Measurements from ENCODE around the gene TAF6.

TAF6 gene

DNA sequence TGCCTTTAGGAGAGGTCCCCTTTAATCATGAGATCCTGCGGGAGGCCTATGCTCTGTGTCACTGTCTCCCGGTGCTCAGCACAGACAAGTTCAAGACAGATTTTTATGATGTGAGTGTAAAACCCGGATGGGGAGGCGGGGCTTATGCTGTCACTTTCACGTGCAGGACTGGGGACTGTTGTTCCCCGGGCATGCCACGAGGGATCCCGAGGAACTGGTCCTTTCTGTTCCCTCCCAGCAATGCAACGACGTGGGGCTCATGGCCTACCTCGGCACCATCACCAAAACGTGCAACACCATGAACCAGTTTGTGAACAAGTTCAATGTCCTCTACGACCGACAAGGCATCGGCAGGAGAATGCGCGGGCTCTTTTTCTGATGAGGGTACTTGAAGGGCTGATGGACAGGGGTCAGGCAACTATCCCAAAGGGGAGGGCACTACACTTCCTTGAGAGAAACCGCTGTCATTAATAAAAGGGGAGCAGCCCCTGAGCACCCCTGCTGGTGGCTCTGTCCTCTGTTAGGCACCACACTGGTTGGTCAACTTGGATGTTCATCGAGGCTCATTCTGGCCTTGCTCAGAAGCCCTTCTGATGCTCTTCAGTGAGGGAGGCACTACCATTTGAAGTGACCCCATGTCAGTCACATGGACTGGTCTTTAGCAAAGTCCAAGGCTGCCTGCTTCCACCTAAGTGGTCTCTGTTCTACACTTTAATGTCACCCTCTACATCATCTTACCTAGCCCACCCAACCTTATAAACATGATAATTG, 27.6 kb downstream of the TAF6 start:
- no peak for DNase-seq

GRCh38 chr7:100090527-100091410, 28.4 kb downstream of the TAF6 start:
- DNase-seq = no peak

DNA sequence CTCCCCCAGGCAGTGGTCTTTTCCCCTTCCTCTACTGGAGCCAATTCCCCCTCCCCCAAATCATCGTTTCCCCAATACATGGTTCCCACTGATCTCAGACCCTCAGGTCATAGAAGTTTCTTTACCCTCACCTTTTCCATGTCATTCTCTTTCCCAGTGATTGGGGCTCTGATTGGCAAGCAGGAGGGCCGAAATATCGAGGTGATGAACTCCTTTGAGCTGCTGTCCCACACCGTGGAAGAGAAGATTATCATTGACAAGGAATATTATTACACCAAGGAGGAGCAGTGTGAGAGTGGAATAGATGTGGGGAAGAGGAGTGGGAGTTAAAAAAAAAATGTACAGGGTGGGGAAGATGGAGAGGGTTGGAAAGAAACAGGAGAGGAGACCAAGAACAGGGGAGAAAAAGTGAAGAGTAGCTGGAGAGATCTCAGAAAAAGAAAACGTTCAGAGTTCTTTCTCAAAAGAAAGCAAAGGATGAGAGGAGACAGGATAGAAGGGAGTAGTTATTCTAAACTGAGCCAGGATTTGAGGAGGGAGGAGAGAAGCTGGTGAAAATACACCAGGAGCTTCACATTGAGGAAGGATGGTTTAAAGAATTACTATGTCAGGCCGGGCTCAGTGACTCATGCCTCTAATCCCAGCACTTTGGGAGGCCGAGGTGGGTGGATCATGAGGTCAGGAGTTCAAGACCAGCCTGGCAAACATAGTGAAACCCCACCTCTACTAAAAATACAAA, 29.5 kb downstream of the TAF6 start:
- DNase-seq = no peak

- DNase-seq = peak; percentile 91
Measured at GRCh38 chr7:100088621-100089457, 30.3 kb downstream of the TAF6 start, which contains the start of gene COPS6. Gene COPS6 (plus strand): TSS chr7:100088969. CDS start chr7:100088991, 22 bp downstream.

GRCh38 chr7:100088095-100088620, 31.0 kb downstream of the TAF6 start:
- no peak for DNase-seq

GRCh38 chr7:100087055-100087750, 32.0 kb downstream of the TAF6 start:
- no peak for DNase-seq

DNA sequence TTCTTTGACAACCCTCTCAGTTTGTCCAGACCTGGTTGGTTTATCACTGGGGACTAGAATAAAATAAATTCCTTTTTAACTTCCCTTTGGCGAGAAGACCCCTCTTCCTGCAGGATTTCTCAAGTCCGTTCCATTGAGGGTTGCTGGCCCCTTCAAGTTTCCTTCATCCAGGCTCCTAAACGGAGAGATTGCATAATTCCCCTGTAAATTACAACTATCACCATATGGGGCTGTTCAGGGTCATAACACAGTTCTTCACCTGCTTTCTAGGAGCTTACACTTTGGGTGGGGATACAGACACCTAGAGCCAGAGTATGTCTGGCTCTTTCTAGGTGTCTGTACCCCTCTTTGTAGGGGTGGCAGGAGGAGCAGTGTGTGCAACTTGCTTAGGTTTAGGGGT, 33.6 kb downstream of the TAF6 start:
- no peak for DNase-seq

GRCh38 chr7:100082978-100083377, 36.2 kb downstream of the TAF6 start:
- DNase-seq = no peak

- DNase-seq = peak; percentile 96
Measured at GRCh38 chr7:100081535-100082102, 37.5 kb downstream of the TAF6 start, which contains the start of gene ZNF3. Gene ZNF3 (minus strand): TSS chr7:100081723. CDS start chr7:100077357, 4,366 bp downstream.

GRCh38 chr7:100080907-100081534, 38.1 kb downstream of the TAF6 start:
- no peak for DNase-seq

DNA sequence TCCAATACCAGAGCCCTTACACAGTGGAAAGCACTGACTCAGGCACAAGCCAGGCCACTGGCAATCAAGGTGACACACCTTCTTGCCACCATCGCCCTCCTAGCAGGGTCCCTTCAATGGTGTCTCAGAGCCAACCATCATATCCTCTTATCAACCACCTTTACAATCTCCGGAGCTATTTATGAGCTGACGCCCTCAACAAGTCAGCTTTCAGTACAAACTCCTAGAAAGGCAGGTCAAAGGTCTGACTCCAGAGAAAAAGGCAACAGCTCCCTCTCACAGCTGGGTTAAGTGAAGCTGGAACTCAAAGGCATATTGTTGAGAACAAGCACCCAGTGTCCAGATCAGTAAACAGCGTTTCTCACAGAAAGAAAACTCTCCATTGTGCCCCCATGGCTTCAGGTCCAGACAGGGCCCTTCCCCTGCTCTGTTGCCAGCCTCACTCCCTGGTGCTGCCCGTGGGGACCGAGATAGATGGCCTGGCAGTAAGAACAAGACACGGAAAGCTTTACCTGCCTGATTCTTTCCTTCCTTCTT, 40.1 kb downstream of the TAF6 start:
- DNase-seq = no peak

GRCh38 chr7:100077205-100077604, 42.0 kb downstream of the TAF6 start:
- no peak for DNase-seq

DNA sequence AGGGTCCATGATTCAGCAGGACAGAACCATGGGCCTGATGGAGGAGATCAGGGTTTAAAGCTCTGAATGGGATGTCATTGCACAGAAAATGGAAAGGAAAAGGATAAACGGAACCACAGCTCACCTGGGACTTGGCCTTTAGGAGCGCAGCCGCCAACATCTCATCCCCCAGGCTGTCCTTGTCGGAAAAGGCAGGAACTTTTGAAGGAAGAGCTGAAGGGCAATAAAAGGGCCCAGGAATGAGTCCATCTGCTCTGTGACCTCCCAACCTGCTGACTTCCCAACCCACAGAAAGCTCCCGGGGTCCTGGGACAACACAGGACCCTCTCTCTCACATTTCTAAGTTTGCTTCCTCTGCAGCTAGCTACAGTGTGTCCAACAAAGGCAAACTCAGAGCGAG, 43.7 kb downstream of the TAF6 start:
- DNase-seq = no peak

- no peak for DNase-seq
Measured at GRCh38 chr7:100074841-100075240, 44.3 kb downstream of the TAF6 start.

- DNase-seq = no peak
Measured at GRCh38 chr7:100072462-100072861, 46.7 kb downstream of the TAF6 start.

GRCh38 chr7:100071018-100071723, 48.0 kb downstream of the TAF6 start:
- no peak for DNase-seq

- no peak for DNase-seq
Measured at GRCh38 chr7:100069991-100070390, 49.2 kb downstream of the TAF6 start.

DNA sequence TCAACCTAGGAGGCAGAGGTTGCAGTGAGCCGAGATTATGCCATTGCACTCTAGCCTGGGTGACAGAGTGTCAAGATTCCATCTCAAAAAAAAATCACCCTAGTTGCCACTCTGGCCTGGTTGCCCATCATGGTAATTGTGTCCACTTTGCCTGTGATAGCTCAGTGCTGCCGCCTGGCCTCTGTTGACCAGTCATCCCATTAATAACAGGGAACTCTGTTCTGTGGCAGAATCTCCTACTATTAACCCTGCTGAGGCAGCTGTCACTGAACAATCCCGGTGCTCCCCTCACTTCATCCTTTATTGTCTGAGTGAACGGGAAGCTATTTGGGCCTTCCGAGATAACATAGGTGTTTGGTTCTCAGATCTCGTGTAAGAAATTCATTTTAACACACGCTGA, 52.2 kb downstream of the TAF6 start:
- no peak for DNase-seq

- DNase-seq = no peak
Measured at GRCh38 chr7:100065452-100066186, 53.5 kb downstream of the TAF6 start.

Measured in CD4-positive, alpha-beta T cell treated with Interleukin-17A for 4 hours (primary cell).